SU-DHL-6 (cell line): ENCODE results near the gene TIPARP.

Experiments used
- H2AFZ ChIP-seq: fragments of 200-600 bp; sonication (generic); 2 replicates; pipeline ENCODE4 v1.6.1; 2014; ENCODE audit warnings: low read depth, mild to moderate bottlenecking, moderate library complexity, mixed read lengths, antibody characterized with exemption, low read length; ENCODE audit not compliant: severe bottlenecking
- H3F3A ChIP-seq: fragments of 200-600 bp; shearing (Covaris generic); 2 replicates; pipeline ENCODE4 v1.6.0; 2016; ENCODE audit warnings: antibody characterized with exemption, mild to moderate bottlenecking; ENCODE audit not compliant: insufficient read depth
- H3K27ac ChIP-seq: fragments of 200-600 bp; sonication (generic); 2 replicates; pipeline ENCODE4 v1.5.1; 2016; ENCODE audit warnings: low read depth, mild to moderate bottlenecking, low read length, moderate library complexity, mixed read lengths
- H3K27me3 ChIP-seq: fragments of 200-600 bp; sonication (generic), shearing (Covaris generic); 2 replicates; pipeline ENCODE4 v1.6.0; 2014; ENCODE audit warnings: mild to moderate bottlenecking, low read length
- H3K36me3 ChIP-seq: fragments of 200-600 bp; sonication (generic); 2 replicates; pipeline ENCODE4 v1.6.1; 2014; ENCODE audit warnings: mild to moderate bottlenecking, low read length, mixed read lengths
- H3K4me2 ChIP-seq: fragments of 300-600, 200-600 bp; shearing (Covaris generic), sonication (generic); 2 replicates; pipeline ENCODE4 v1.6.0; 2014; ENCODE audit warnings: low read length, low read depth, mild to moderate bottlenecking; ENCODE audit not compliant: poor library complexity, severe bottlenecking
- H3K4me3 ChIP-seq: fragments of 200-600 bp; sonication (generic); 2 replicates; pipeline ENCODE4 v1.5.1; 2014; ENCODE audit warnings: antibody characterized with exemption, low read length, mild to moderate bottlenecking, mixed read lengths; ENCODE audit not compliant: insufficient read depth, poor library complexity, severe bottlenecking
- H3K79me2 ChIP-seq: fragments of 200-600 bp; sonication (generic); 2 replicates; pipeline ENCODE4 v1.6.1; 2014; ENCODE audit warnings: mild to moderate bottlenecking, low read length, moderate library complexity; ENCODE audit not compliant: insufficient read depth
- H3K9ac ChIP-seq: fragments of 200-600 bp; sonication (generic); 2 replicates; pipeline ENCODE4 v1.7.0; 2014; ENCODE audit warnings: mild to moderate bottlenecking, low read length
- H3K9me2 ChIP-seq: fragments of 200-600 bp; sonication (generic); replicated peaks from 2 replicates; pipeline ENCODE4 v1.6.1; 2014; ENCODE audit warnings: low read length; ENCODE audit not compliant: insufficient read depth
- H3K9me3 ChIP-seq: fragments of 200-600 bp; sonication (generic); 2 replicates; pipeline ENCODE4 v1.6.1; 2014; ENCODE audit warnings: low read length, mixed read lengths; ENCODE audit not compliant: insufficient read depth
- H4K20me1 ChIP-seq: fragments of 200-600 bp; sonication (generic); 2 replicates; pipeline ENCODE4 v1.6.1; 2014; ENCODE audit warnings: low read depth, mild to moderate bottlenecking, antibody characterized with exemption, low read length, moderate library complexity, mixed read lengths
- EZH2phosphoT487 ChIP-seq: fragments of 200-600 bp; sonication (generic), shearing (Covaris generic); conservative IDR thresholded peaks from 2 replicates; pipeline ENCODE4 v1.6.1; 2018; ENCODE audit warnings: mild to moderate bottlenecking, antibody characterized with exemption, low read length, moderate library complexity, mixed read lengths
- TF ChIP-seq, protein P1 (sequence below): fragments of 200-600 bp; sonication (generic); IDR thresholded peaks from one replicate; pipeline ENCODE4 v1.5.1; 2017; ENCODE audit warnings: antibody characterized with exemption, mild to moderate bottlenecking, low read length, moderate library complexity; ENCODE audit not compliant: insufficient read depth, poor library complexity, severe bottlenecking

TIPARP gene

DNA sequence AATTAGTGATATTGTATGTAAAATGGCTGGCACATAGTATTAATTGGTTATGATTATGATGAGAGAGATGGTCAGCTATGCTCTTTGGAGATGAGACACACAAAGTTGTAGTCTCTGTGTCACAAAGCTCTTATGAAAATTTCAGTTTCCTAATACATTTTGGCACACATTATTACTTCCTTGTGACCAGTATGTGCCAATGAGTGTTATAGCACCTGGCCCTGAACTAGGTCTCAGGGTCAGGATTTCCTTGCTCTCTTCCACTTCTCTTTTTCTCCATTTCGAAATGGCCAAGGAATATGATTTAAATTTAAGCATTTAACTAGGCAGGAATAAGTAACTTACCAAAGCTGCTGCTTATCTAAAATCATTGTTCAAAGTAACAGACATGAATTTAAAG lies 28.0 kb downstream of the TIPARP start:
- Histone ChIP-seq H3K27me3 (no peaks in the 10 kb centered on the region), H2AFZ (no peak overlapping the region), H4K20me1 (peaks cover 4% of the 10 kb centered on the region; the same call in 1 of the 2 replicates), H3K9me2 (no peaks in the 10 kb centered on the region), H3K27ac (no peak overlapping the region), H3K36me3 (peaks cover 71% of the 10 kb centered on the region), H3F3A (peaks cover 11% of the 10 kb centered on the region), H3K9me3 (no peaks in the 10 kb centered on the region), H3K4me2 (no peak overlapping the region), H3K9ac (no peak overlapping the region), H3K4me3 (no peak overlapping the region), H3K79me2 (peaks cover 55% of the 10 kb centered on the region)
- no peak for TF ChIP-seq EZH2phosphoT487
- TF ChIP-seq, protein P1, sequence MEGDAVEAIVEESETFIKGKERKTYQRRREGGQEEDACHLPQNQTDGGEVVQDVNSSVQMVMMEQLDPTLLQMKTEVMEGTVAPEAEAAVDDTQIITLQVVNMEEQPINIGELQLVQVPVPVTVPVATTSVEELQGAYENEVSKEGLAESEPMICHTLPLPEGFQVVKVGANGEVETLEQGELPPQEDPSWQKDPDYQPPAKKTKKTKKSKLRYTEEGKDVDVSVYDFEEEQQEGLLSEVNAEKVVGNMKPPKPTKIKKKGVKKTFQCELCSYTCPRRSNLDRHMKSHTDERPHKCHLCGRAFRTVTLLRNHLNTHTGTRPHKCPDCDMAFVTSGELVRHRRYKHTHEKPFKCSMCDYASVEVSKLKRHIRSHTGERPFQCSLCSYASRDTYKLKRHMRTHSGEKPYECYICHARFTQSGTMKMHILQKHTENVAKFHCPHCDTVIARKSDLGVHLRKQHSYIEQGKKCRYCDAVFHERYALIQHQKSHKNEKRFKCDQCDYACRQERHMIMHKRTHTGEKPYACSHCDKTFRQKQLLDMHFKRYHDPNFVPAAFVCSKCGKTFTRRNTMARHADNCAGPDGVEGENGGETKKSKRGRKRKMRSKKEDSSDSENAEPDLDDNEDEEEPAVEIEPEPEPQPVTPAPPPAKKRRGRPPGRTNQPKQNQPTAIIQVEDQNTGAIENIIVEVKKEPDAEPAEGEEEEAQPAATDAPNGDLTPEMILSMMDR: no peak

DNA sequence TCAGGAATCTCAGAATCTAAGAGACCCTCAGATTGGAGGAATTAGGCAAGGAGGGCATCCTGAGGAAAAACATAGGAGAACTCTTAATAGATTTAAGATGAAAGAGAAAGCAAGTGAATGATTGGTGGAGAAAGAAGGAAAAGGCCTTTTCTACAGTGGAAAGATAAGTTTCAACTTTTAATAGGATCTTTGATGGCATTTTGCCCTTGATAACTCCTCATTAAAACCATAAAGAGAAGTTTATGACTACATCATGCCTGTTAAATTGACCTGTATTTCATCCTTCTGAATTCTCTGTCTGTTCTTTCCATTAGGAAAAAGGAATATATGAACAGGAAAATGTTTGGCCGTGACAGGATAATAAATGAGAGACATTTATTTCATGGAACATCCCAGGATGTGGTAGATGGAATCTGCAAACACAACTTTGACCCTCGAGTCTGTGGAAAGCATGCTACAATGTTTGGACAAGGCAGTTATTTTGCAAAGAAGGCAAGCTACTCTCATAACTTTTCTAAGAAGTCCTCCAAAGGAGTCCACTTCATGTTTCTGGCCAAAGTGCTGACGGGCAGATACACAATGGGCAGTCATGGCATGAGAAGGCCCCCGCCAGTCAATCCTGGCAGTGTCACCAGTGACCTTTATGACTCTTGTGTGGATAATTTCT lies 30.1 kb downstream of the TIPARP start:
- Histone ChIP-seq H3K27ac (no peak overlapping the region), H4K20me1 (peaks cover 4% of the 10 kb centered on the region; the same call in 1 of the 2 replicates), H3K36me3 (peaks cover 67% of the 10 kb centered on the region), H3K9me3 (no peaks in the 10 kb centered on the region), H3F3A (peaks cover 11% of the 10 kb centered on the region), H3K9me2 (no peaks in the 10 kb centered on the region), H3K9ac (no peak overlapping the region), H2AFZ (no peak overlapping the region), H3K4me2 (no peak overlapping the region), H3K4me3 (no peak overlapping the region), H3K27me3 (no peaks in the 10 kb centered on the region), H3K79me2 (peaks cover 36% of the 10 kb centered on the region)
- TF ChIP-seq EZH2phosphoT487: no peak
- TF ChIP-seq, protein P1: no peak

DNA sequence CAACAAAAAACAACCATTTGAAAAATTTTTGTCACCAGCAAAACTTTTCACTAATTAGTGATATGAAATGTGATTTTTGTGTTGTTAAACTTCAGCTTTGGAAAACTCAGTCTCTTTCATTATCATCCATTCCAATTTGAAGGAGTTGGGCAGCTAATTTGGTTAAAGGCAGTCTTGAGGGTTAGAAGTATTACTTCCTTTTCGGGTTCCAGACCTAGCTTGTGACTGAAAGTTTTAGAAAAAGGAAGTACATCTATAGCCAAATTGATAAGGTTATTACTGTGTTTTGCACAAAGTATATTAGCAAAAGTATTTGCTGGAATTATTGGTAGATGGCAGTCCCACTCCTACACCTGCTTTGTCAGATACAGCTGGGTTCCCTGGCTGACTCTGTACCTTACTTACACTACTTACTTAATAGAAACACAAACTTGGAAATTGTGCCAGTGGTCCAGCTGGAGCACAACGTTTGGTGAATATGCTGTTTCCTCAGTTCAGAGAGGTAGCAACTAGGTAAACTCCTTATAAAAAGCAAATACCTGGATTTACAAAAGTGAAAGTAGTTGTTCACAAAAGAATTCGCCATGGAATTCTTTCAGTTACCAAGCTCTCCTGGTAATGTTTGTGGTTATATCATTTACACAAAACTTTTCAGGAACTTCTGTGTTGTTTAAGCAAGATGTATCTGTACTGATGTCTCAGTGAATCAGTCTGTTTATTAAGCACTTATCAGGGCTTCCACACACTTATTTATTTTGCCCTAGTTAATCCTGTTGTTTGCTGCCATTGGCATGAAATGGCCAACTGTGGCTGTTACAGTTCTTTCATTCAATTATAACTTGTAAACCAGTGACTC lies 31.6 kb downstream of the TIPARP start:
- H3K9me2 ChIP-seq: no peaks in the 10 kb centered on the region
- H3F3A ChIP-seq: peaks cover 13% of the 10 kb centered on the region
- no peaks in the 10 kb centered on the region for H3K9me3 ChIP-seq
- H2AFZ ChIP-seq: no peak overlapping the region
- 0 out of 2 replicates have a peak overlapping the region, but pooled peaks have one; percentile 17 for H3K27ac ChIP-seq
- TF ChIP-seq, protein P1: no peak
- TF ChIP-seq EZH2phosphoT487: no peak
- H3K4me2 ChIP-seq: no peak overlapping the region
- no peaks in the 10 kb centered on the region for H3K27me3 ChIP-seq
- no peak overlapping the region for H3K9ac ChIP-seq
- peaks cover 74% of the 10 kb centered on the region for H3K36me3 ChIP-seq
- peaks cover 4% of the 10 kb centered on the region; the same call in 1 of the 2 replicates for H4K20me1 ChIP-seq
- peaks cover 28% of the 10 kb centered on the region for H3K79me2 ChIP-seq
- no peak overlapping the region for H3K4me3 ChIP-seq
